Measurements from ENCODE around the gene ENHO. TPM values are rescaled to one million over a fixed set of nuclear protein-coding genes. Genes with fewer than 3 reads are reported as not detected.

The ENHO gene
- total and polyA plus RNA-seq, 2 of the 8 experiments (the other 6 are each of a cell fraction or from before 2014, with no cell fraction given): 12.2 to 49.4 TPM

GRCh38 chr9:34546834-34547827 is 24.3 kb upstream of the ENHO start:
- ChIA-PET POLR2A (ENCODE audit: partially characterized antibody) (interaction anchor here (0.9 to 1.4 kb wide), 3 partner anchors 8 to 100 kb away, joined by 3 read pairs; no protein-coding TSS in a partner anchor), CTCF (ENCODE audit: partially characterized antibody) (interaction anchor here (0.6 to 9.4 kb wide), 69 partner anchors 8 to 313 kb away, joined by 3 to 157 read pairs (median 5); partner anchors contain the start of genes ARID3C, CNTFR, ENHO and RPP25L)
- no peak overlapping the region; a peak in 1 of 7 replicates for H3K9ac ChIP-seq (replicated peaks in 1 of 4; ENCODE audit: extremely low read depth in 1 of 4, low read depth in 3 of 4, low read length in 3 of 4)
- no peak overlapping the region for H3K56ac ChIP-seq (replicated peaks; ENCODE audit: insufficient read length, low read depth, low read length)
- H3K36me3 ChIP-seq (ENCODE audit: control insufficient read depth in 2 of 4, insufficient read depth in 4 of 4, low read length in 3 of 4): no peaks in the 10 kb centered on the region
- no peaks in the 10 kb centered on the region for H3K79me2 ChIP-seq (ENCODE audit: control insufficient read depth in 1 of 2, insufficient read depth in 2 of 2, low read length in 2 of 2)
- no peak overlapping the region for H2AK5ac ChIP-seq (ENCODE audit: low read depth, low read length)
- DNase-seq (ENCODE audit: low read depth in 1 of 2, low spot score in 2 of 2) (peak; percentile 47 to 93), FAIRE-seq (peak; percentile 85)
- no peak overlapping the region for H3K4ac ChIP-seq (replicated peaks; ENCODE audit: insufficient read length, low read depth, low read length)
- H3K14ac ChIP-seq (ENCODE audit: insufficient read length): no peak overlapping the region
- H4K5ac ChIP-seq (ENCODE audit: insufficient read length, low read depth, low read length): no peak overlapping the region
- peaks cover 0 to 2% (median 0%) of the 10 kb centered on the region in 4 experiments; a peak in 1 of 7 replicates for H3K4me1 ChIP-seq (replicated peaks in 1 of 4; ENCODE audit: control insufficient read depth in 3 of 4, insufficient read depth in 4 of 4, low read length in 3 of 4)
- H3K27ac ChIP-seq (ENCODE audit: low read depth, low read length): no peak overlapping the region
- H3K4me3 ChIP-seq (ENCODE audit: extremely low read depth in 1 of 4, insufficient read depth in 2 of 4, low read depth in 3 of 4, low read length in 4 of 4): no peak overlapping the region
- H2BK20ac ChIP-seq (ENCODE audit: low read length): no peak overlapping the region
- H3K27me3 ChIP-seq (replicated peaks in 1 of 4; ENCODE audit: control insufficient read depth in 3 of 4, extremely low read depth in 1 of 4, insufficient read depth in 3 of 4, low read length in 3 of 4): peaks cover 0 to 10% (median 4%) of the 10 kb centered on the region in 4 experiments; a peak in 5 of 7 replicates
- H3K4me2 ChIP-seq (ENCODE audit: insufficient read depth in 1 of 2, low read depth in 2 of 2, low read length in 2 of 2): no peak overlapping the region
- H3K23me2 ChIP-seq (ENCODE audit: low read depth, low read length): no peaks in the 10 kb centered on the region
- peak overlapping the region; percentile 14; the same call in 1 of the 2 replicates for H2BK15ac ChIP-seq (ENCODE audit: low read length)
- no peaks in the 10 kb centered on the region for H3K9me3 ChIP-seq (ENCODE audit: insufficient read depth in 2 of 2, low read depth in 1 of 2, low read length in 1 of 2)
- no peak overlapping the region for H3K23ac ChIP-seq (ENCODE audit: insufficient read length)
- no peak overlapping the region for H2BK12ac ChIP-seq (ENCODE audit: low read depth, low read length)
- 73% methylated on average over 16 of the region's 16 CpGs; no CpG with 5 or more reads in 1 of the 2 experiments for WGBS, 2 experiments (ENCODE audit: extremely low coverage in 1 of 2, insufficient coverage in 1 of 2, insufficient read length in 1 of 2, insufficient replicate concordance in 2 of 2, low coverage in 1 of 2, low lambda C conversion rate in 2 of 2, missing lambda C conversion rate in 1 of 2)
- H4K8ac ChIP-seq (ENCODE audit: extremely low read depth, insufficient read depth, low read length): peak overlapping the region; percentile 3; the same call in 1 of the 2 replicates
- peaks cover 1 to 5% of the 10 kb centered on the region in 2 experiments for H4K20me1 ChIP-seq (replicated peaks in 1 of 2; ENCODE audit: control insufficient read depth in 1 of 2, insufficient read depth in 2 of 2, low read length in 2 of 2)
- no peak overlapping the region for H2AFZ ChIP-seq (ENCODE audit: low read length)
- no peak overlapping the region for H2BK5ac ChIP-seq (ENCODE audit: low read depth, low read length)
- H4K91ac ChIP-seq (replicated peaks; ENCODE audit: insufficient read length, low read length): no peak overlapping the region
- H2BK120ac ChIP-seq (replicated peaks; ENCODE audit: low read depth, low read length): no peak overlapping the region
- H3K18ac ChIP-seq (ENCODE audit: extremely low read depth, low read length): no peak overlapping the region
- no peaks in the 10 kb centered on the region for H3K79me1 ChIP-seq (ENCODE audit: low read depth, low read length)
- TF ChIP-seq USF2 (IDR thresholded peaks at IDR 0.05; ENCODE audit: low read length): peak; percentile 46; the same call in 1 of the 2 replicates
- TF ChIP-seq SIN3A (conservative IDR thresholded peaks at IDR 0.05 in 1 of 2, IDR thresholded peaks at IDR 0.05 in 1 of 2; ENCODE audit: low read depth in 1 of 2, low read length in 2 of 2): peak in 1 of 2 experiments; percentile 66; a peak in 2 of 4 replicates
- TF ChIP-seq CTCF (IDR thresholded peaks at IDR 0.05; ENCODE audit: control extremely low read depth in 1 of 3, insufficient read depth in 1 of 3, low read depth in 1 of 3, low read length in 3 of 3): peak; percentile 77 to 93 (median 87)
- TF ChIP-seq EZH2 (IDR thresholded peaks at IDR 0.05; ENCODE audit: low read depth, low read length, severe bottlenecking): no peak
- no peak for TF ChIP-seq CBX5 (IDR thresholded peaks at IDR 0.05; ENCODE audit: low read depth, low read length)
